ENCODE measurements around the gene PLOD3. TPM values are rescaled to one million over a fixed set of nuclear protein-coding genes. Genes with fewer than 3 reads are reported as not detected.
"Not testable (repeated sequence)": the region's sequence is repeated elsewhere in the genome, so short reads cannot be mapped to it uniquely, and the experiment has no call there.

Gene PLOD3
- total and polyA plus RNA-seq, 2 experiments from 2014 or later = 149 to 189 TPM

- in situ Hi-C loops (cut with MboI) = no loop called here
- no peaks in the 10 kb centered on the region for H3K4me1 ChIP-seq (ENCODE audit: insufficient read depth)
- 80 to 83% methylated on average over 17 to 19 of the region's 19 CpGs for whole genome bisulfite sequencing, 2 experiments (ENCODE audit: low coverage in 1 of 2, low lambda C conversion rate in 2 of 2, missing lambda C conversion rate in 2 of 2)
- H3K79me2 ChIP-seq (ENCODE audit: insufficient read depth) = no peaks in the 10 kb centered on the region
- H3K27me3 ChIP-seq (replicated peaks; ENCODE audit: insufficient read depth) = peaks cover 12% of the 10 kb centered on the region; the same call in 1 of the 2 replicates
- H4K20me1 ChIP-seq (ENCODE audit: insufficient read depth) = no peaks in the 10 kb centered on the region
- no peak overlapping the region for H3K27ac ChIP-seq
- DNase-seq = no peak
- no peaks in the 10 kb centered on the region for H3K9me2 ChIP-seq (ENCODE audit: insufficient read depth)
- H3F3A ChIP-seq (ENCODE audit: insufficient read depth) = peaks cover 6% of the 10 kb centered on the region; the same call in 1 of the 2 replicates
- no peaks in the 10 kb centered on the region for H3K9me3 ChIP-seq (ENCODE audit: low read depth)
- H3K4me2 ChIP-seq (ENCODE audit: unreplicated experiment) = no peak overlapping the region
- H2AFZ ChIP-seq = no peak overlapping the region
- H3K9ac ChIP-seq = no peak overlapping the region
- H3K36me3 ChIP-seq (ENCODE audit: low read depth) = no peaks in the 10 kb centered on the region; the same call in 1 of the 2 replicates
- no peak for TF ChIP-seq EZH2 (IDR thresholded peaks at IDR 0.05; ENCODE audit: insufficient read depth, poor library complexity, severe bottlenecking)
- no peak for TF ChIP-seq EZH2phosphoT487 (IDR thresholded peaks at IDR 0.05; ENCODE audit: insufficient read depth, low read depth)
- H3K4me3 ChIP-seq = no peak overlapping the region
Measured at GRCh38 chr7:101206665-101207042, 10.7 kb downstream of the PLOD3 start.

GRCh38 chr7:101205901-101206664 is 11.3 kb downstream of the PLOD3 start:
- no peak overlapping the region for H3K4me3 ChIP-seq
- H3K4me2 ChIP-seq (ENCODE audit: unreplicated experiment) = no peak overlapping the region
- in situ Hi-C loops (cut with MboI) = no loop called here
- H3F3A ChIP-seq (ENCODE audit: insufficient read depth) = peaks cover 6% of the 10 kb centered on the region; the same call in 1 of the 2 replicates
- H3K4me1 ChIP-seq (ENCODE audit: insufficient read depth) = no peaks in the 10 kb centered on the region
- H3K27me3 ChIP-seq (replicated peaks; ENCODE audit: insufficient read depth) = peaks cover 17% of the 10 kb centered on the region; the same call in 1 of the 2 replicates
- no peak overlapping the region for H2AFZ ChIP-seq
- H3K79me2 ChIP-seq (ENCODE audit: insufficient read depth) = no peaks in the 10 kb centered on the region
- TF ChIP-seq EZH2 (IDR thresholded peaks at IDR 0.05; ENCODE audit: insufficient read depth, poor library complexity, severe bottlenecking) = no peak
- no peak for TF ChIP-seq EZH2phosphoT487 (IDR thresholded peaks at IDR 0.05; ENCODE audit: insufficient read depth, low read depth)
- H3K9me3 ChIP-seq (ENCODE audit: low read depth) = no peaks in the 10 kb centered on the region
- H3K9ac ChIP-seq = no peak overlapping the region
- no peak for DNase-seq
- H3K27ac ChIP-seq = no peak overlapping the region
- no peaks in the 10 kb centered on the region; the same call in 1 of the 2 replicates for H3K36me3 ChIP-seq (ENCODE audit: low read depth)
- WGBS, 2 experiments (ENCODE audit: low coverage in 1 of 2, low lambda C conversion rate in 2 of 2, missing lambda C conversion rate in 2 of 2) = 87 to 88% methylated on average over 28 to 32 of the region's 32 CpGs
- H4K20me1 ChIP-seq (ENCODE audit: insufficient read depth) = no peaks in the 10 kb centered on the region
- H3K9me2 ChIP-seq (ENCODE audit: insufficient read depth) = no peaks in the 10 kb centered on the region

GRCh38 chr7:101203740-101204738 is 13.3 kb downstream of the PLOD3 start:
- in situ Hi-C loops (cut with MboI); H3K9me3 ChIP-seq (ENCODE audit: low read depth); H4K20me1 ChIP-seq (ENCODE audit: insufficient read depth); H3K9me2 ChIP-seq (ENCODE audit: insufficient read depth); H3K9ac ChIP-seq; H3K79me2 ChIP-seq (ENCODE audit: insufficient read depth); H3K36me3 ChIP-seq (ENCODE audit: low read depth); H3K4me1 ChIP-seq (ENCODE audit: insufficient read depth); H3K27ac ChIP-seq; H3K4me2 ChIP-seq (ENCODE audit: unreplicated experiment); H3K4me3 ChIP-seq; H3F3A ChIP-seq (ENCODE audit: insufficient read depth): not testable (repeated sequence)
- Histone ChIP-seq H2AFZ (peak overlapping the region; percentile 18), H3K27me3 (replicated peaks; ENCODE audit: insufficient read depth) (peaks cover 26% of the 10 kb centered on the region; the same call in 1 of the 2 replicates)
- WGBS, 2 experiments (ENCODE audit: low coverage in 1 of 2, low lambda C conversion rate in 2 of 2, missing lambda C conversion rate in 2 of 2) = 53 to 55% methylated on average over 22 of the region's 22 CpGs
- peak; percentile 62 for DNase-seq

- in situ Hi-C loops (cut with MboI) = no loop called here
- Histone ChIP-seq H3K36me3 (ENCODE audit: low read depth) (no peaks in the 10 kb centered on the region), H3K9ac (no peak overlapping the region), H3F3A (ENCODE audit: insufficient read depth) (peaks cover 6% of the 10 kb centered on the region; the same call in 1 of the 2 replicates), H3K79me2 (ENCODE audit: insufficient read depth) (no peaks in the 10 kb centered on the region), H3K9me2 (ENCODE audit: insufficient read depth) (no peaks in the 10 kb centered on the region), H2AFZ (no peak overlapping the region), H4K20me1 (ENCODE audit: insufficient read depth) (no peaks in the 10 kb centered on the region), H3K27ac (no peak overlapping the region), H3K4me1 (ENCODE audit: insufficient read depth) (no peaks in the 10 kb centered on the region), H3K27me3 (replicated peaks; ENCODE audit: insufficient read depth) (peaks cover 26% of the 10 kb centered on the region; the same call in 1 of the 2 replicates), H3K9me3 (ENCODE audit: low read depth) (no peaks in the 10 kb centered on the region), H3K4me3 (no peak overlapping the region), H3K4me2 (ENCODE audit: unreplicated experiment) (no peak overlapping the region)
- TF ChIP-seq EZH2phosphoT487 (IDR thresholded peaks at IDR 0.05; ENCODE audit: insufficient read depth, low read depth) (no peak), EZH2 (IDR thresholded peaks at IDR 0.05; ENCODE audit: insufficient read depth, poor library complexity, severe bottlenecking) (no peak)
- 79% methylated on average over 5 of the region's 5 CpGs for WGBS, 2 experiments (ENCODE audit: low coverage in 1 of 2, low lambda C conversion rate in 2 of 2, missing lambda C conversion rate in 2 of 2)
- no peak for DNase-seq
Measured at GRCh38 chr7:101202603-101202918, 14.8 kb downstream of the PLOD3 start.

Data from GM23248 (cell line).